ENCODE results near the gene SLC49A4.

- TF ChIP-seq CTCF (IDR thresholded peaks at IDR 0.05): no peak
- TF ChIP-seq POLR2AphosphoS5 (IDR thresholded peaks at IDR 0.05): no peak
Measured at GRCh38 chr3:122758877-122759560, 35.9 kb upstream of the SLC49A4 start.

Data from upper lobe of left lung (tissue), 4 donors.